CD4-positive, alpha-beta T cell treated with Interleukin-15 for 4 hours (primary cell): ENCODE data around the gene SMURF2.

Source experiments
- DNase-seq: peaks from one replicate; pipeline ENCODE4 v3.0.0-alpha.2; 2020; ENCODE audit warnings: low spot score

SMURF2 gene

DNA sequence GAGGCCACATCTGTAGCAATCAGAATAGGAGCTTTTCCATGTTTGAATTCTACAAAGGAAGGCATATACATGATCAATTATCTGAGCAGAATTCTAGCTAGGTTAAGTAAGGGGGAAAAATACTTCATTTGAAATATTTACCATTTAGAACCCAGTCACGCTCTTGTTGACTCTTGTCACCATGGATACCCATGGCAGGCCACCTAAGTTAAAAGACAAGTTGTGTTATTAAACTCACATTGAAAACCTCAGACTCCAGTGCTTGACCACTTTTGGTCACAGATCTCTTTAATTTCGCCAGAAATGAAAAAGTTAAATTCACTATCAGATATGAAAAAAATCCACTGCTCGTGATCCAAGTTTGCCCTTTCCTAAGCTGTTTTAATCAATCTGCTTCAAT is 160.1 kb downstream of the SMURF2 start:
- DNase-seq: no peak

GRCh38 chr17:64500862-64501765 is 161.0 kb downstream of the SMURF2 start:
- DNase-seq: no peak

- no peak for DNase-seq
These were observed 161.6 kb downstream of the SMURF2 start for GRCh38 chr17:64500487-64500859.

DNA sequence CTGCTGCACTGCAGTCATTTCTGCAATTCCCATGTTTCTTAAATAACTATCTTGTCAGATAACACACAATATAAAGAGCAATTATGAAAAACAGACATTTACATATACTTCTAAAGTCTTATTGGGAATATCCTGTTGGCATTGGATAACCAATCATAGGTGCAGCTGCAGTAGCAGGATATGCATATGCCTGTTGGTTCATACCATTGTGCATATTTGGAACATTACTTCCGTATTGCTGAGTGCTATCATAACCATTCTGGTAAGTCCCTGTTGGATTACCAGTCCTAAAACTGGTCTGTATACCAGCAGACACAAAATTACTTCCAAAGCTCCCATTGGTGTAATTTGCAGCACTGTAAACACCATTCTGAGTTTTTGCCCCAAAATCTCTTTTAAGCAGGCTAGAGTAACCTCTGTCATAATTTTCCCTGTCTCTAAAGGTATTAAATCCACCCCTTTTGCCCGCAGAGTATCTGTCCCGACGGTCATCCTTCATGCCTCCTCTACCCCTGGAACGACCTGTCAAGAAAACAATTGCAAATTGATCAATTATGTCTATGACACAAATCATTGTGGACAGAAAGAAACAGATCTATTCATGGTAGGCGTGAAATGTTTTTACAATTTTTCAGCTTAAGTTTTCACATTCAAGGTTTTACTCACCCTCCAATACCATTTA is 162.2 kb downstream of the SMURF2 start:
- no peak for DNase-seq

GRCh38 chr17:64498308-64499203 is 163.6 kb downstream of the SMURF2 start:
- no peak for DNase-seq

GRCh38 chr17:64497565-64498035 is 164.5 kb downstream of the SMURF2 start:
- DNase-seq: no peak

- DNase-seq: peak; percentile 95
These were observed 165.1 kb downstream of the SMURF2 start, which contains the start of gene POLG2 for GRCh38 chr17:64496786-64497564. Gene POLG2 (minus strand): TSS chr17:64497054. CDS start chr17:64496968, 86 bp downstream.

GRCh38 chr17:64496348-64496785 is 165.7 kb downstream of the SMURF2 start:
- peak; percentile 14 for DNase-seq
